ENCODE measurements around the gene WNT3.

WNT3 gene

DNA sequence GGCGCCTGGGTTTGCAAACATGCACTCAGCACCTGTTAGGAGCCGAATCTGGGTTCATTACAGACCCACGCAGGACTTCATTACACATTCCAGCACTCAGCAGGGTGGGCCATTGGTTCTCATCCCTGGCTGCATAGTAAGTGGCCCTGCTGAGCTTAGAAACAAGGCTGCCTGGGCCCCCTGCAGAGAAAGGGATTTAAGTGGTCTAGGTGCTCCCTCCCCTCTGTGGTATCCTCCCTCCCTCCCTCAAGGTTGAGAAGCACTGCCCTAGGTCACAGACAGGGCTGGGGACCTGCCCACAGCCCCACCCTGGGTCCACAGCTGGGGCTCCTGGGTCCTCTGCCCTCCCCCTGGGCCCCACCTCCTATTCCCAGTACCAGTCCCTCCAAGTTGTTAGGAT is 28.3 kb downstream of the WNT3 start:
- Histone ChIP-seq H4K20me1 (ENCODE audit: insufficient read depth, low read length) (no peaks in the 10 kb centered on the region), H3K27me3 (ENCODE audit: insufficient read depth, low read length) (peaks cover 4% of the 10 kb centered on the region; the same call in 1 of the 2 replicates), H3K4me3 (ENCODE audit: low read depth, low read length, poor library complexity, severe bottlenecking) (no peak overlapping the region), H3K79me2 (ENCODE audit: insufficient read depth, low read length) (no peaks in the 10 kb centered on the region), H3K4me1 (ENCODE audit: insufficient read depth, low read length, severe bottlenecking) (no peaks in the 10 kb centered on the region), H3K4me2 (ENCODE audit: low read length) (no peak overlapping the region), H3K9me2 (ENCODE audit: low read depth, low read length) (no peaks in the 10 kb centered on the region), H3F3A (ENCODE audit: insufficient read depth, low read length) (no peaks in the 10 kb centered on the region), H3K9me3 (ENCODE audit: low read length) (no peaks in the 10 kb centered on the region), H3K36me3 (ENCODE audit: insufficient read depth, low read length) (no peaks in the 10 kb centered on the region; the same call in 1 of the 2 replicates), H2AFZ (ENCODE audit: low read length) (no peak overlapping the region), H3K9ac (ENCODE audit: low read length) (no peak overlapping the region), H3K27ac (ENCODE audit: low read depth, low read length, poor library complexity, severe bottlenecking) (no peak overlapping the region)
- TF ChIP-seq, protein P1, sequence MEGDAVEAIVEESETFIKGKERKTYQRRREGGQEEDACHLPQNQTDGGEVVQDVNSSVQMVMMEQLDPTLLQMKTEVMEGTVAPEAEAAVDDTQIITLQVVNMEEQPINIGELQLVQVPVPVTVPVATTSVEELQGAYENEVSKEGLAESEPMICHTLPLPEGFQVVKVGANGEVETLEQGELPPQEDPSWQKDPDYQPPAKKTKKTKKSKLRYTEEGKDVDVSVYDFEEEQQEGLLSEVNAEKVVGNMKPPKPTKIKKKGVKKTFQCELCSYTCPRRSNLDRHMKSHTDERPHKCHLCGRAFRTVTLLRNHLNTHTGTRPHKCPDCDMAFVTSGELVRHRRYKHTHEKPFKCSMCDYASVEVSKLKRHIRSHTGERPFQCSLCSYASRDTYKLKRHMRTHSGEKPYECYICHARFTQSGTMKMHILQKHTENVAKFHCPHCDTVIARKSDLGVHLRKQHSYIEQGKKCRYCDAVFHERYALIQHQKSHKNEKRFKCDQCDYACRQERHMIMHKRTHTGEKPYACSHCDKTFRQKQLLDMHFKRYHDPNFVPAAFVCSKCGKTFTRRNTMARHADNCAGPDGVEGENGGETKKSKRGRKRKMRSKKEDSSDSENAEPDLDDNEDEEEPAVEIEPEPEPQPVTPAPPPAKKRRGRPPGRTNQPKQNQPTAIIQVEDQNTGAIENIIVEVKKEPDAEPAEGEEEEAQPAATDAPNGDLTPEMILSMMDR (IDR thresholded peaks at IDR 0.05; ENCODE audit: low read length), result no peak
- no peak for TF ChIP-seq EZH2 (IDR thresholded peaks at IDR 0.05; ENCODE audit: borderline replicate concordance, low read length)

DNA sequence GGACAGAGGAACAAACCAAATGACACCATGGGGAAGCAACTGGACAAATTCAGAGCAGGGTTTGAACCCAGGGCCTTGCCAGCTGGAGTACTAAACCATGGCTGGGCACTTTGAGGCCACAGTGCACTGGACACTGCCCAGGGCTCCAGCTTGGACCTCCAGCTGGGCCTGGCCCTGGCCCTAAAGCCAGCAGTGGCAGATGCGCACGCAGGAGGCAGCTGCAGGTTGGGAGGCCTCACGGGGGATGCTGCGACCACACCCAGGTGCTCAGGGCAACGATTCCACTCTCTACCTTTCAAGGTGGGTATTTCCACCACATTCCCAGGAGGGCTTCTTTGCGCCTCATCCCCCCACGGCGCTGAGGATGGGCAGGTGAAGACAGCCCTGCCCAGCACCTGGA is 28.9 kb downstream of the WNT3 start:
- Histone ChIP-seq H3K36me3 (ENCODE audit: insufficient read depth, low read length) (no peaks in the 10 kb centered on the region; the same call in 1 of the 2 replicates), H3K4me1 (ENCODE audit: insufficient read depth, low read length, severe bottlenecking) (no peaks in the 10 kb centered on the region), H3K27ac (ENCODE audit: low read depth, low read length, poor library complexity, severe bottlenecking) (no peak overlapping the region), H3K9me2 (ENCODE audit: low read depth, low read length) (no peaks in the 10 kb centered on the region), H3K27me3 (ENCODE audit: insufficient read depth, low read length) (no peaks in the 10 kb centered on the region; the same call in 1 of the 2 replicates), H3K4me3 (ENCODE audit: low read depth, low read length, poor library complexity, severe bottlenecking) (no peak overlapping the region), H2AFZ (ENCODE audit: low read length) (no peak overlapping the region), H4K20me1 (ENCODE audit: insufficient read depth, low read length) (no peaks in the 10 kb centered on the region), H3K79me2 (ENCODE audit: insufficient read depth, low read length) (no peaks in the 10 kb centered on the region), H3F3A (ENCODE audit: insufficient read depth, low read length) (no peaks in the 10 kb centered on the region), H3K9ac (ENCODE audit: low read length) (no peak overlapping the region), H3K9me3 (ENCODE audit: low read length) (no peaks in the 10 kb centered on the region), H3K4me2 (ENCODE audit: low read length) (no peak overlapping the region)
- no peak for TF ChIP-seq EZH2 (IDR thresholded peaks at IDR 0.05; ENCODE audit: borderline replicate concordance, low read length)
- TF ChIP-seq, protein P1 (IDR thresholded peaks at IDR 0.05; ENCODE audit: low read length), result no peak

DNA sequence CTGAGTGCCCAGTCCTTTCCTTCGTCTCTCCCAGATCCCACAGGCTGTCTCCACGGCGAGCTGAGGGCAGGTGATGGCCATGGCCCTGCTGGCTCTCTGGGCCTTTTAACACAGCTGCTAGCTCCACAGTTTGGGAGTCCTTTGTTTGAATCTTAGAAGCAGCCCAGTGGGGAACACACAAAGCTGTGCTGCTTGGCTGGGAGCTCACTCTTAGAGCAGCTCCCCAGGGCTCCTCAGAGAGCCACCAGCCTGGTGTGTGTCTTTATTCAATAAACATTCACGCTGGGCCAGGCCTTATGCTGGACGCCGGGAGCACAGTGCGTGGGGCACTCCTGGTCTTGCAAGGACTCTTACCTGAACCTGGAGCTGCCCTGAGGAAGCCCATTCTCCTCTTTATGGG is 29.7 kb downstream of the WNT3 start:
- Histone ChIP-seq H3K4me1 (ENCODE audit: insufficient read depth, low read length, severe bottlenecking) (no peaks in the 10 kb centered on the region), H3K4me2 (ENCODE audit: low read length) (no peak overlapping the region), H3K9me2 (ENCODE audit: low read depth, low read length) (no peaks in the 10 kb centered on the region), H2AFZ (ENCODE audit: low read length) (no peak overlapping the region), H3K27me3 (ENCODE audit: insufficient read depth, low read length) (no peaks in the 10 kb centered on the region; the same call in 1 of the 2 replicates), H3K36me3 (ENCODE audit: insufficient read depth, low read length) (no peaks in the 10 kb centered on the region; the same call in 1 of the 2 replicates), H4K20me1 (ENCODE audit: insufficient read depth, low read length) (no peaks in the 10 kb centered on the region), H3K9ac (ENCODE audit: low read length) (no peak overlapping the region), H3F3A (ENCODE audit: insufficient read depth, low read length) (no peaks in the 10 kb centered on the region), H3K79me2 (ENCODE audit: insufficient read depth, low read length) (no peaks in the 10 kb centered on the region), H3K4me3 (ENCODE audit: low read depth, low read length, poor library complexity, severe bottlenecking) (no peak overlapping the region), H3K27ac (ENCODE audit: low read depth, low read length, poor library complexity, severe bottlenecking) (no peak overlapping the region), H3K9me3 (ENCODE audit: low read length) (no peaks in the 10 kb centered on the region)
- TF ChIP-seq EZH2 (IDR thresholded peaks at IDR 0.05; ENCODE audit: borderline replicate concordance, low read length), result no peak
- TF ChIP-seq, protein P1 (IDR thresholded peaks at IDR 0.05; ENCODE audit: low read length), result no peak

Measured in OCI-LY1 (cell line).